Measurements from ENCODE around the gene BUB1. TPM values are rescaled to one million over a fixed set of nuclear protein-coding genes. Genes with fewer than 3 reads are reported as not detected.
"Not testable (repeated sequence)": the region's sequence is repeated elsewhere in the genome, so short reads cannot be mapped to it uniquely, and the experiment has no call there.

Gene BUB1
- total RNA-seq, 2 donors from 2014 or later = 0.27 to 0.49 TPM

DNA sequence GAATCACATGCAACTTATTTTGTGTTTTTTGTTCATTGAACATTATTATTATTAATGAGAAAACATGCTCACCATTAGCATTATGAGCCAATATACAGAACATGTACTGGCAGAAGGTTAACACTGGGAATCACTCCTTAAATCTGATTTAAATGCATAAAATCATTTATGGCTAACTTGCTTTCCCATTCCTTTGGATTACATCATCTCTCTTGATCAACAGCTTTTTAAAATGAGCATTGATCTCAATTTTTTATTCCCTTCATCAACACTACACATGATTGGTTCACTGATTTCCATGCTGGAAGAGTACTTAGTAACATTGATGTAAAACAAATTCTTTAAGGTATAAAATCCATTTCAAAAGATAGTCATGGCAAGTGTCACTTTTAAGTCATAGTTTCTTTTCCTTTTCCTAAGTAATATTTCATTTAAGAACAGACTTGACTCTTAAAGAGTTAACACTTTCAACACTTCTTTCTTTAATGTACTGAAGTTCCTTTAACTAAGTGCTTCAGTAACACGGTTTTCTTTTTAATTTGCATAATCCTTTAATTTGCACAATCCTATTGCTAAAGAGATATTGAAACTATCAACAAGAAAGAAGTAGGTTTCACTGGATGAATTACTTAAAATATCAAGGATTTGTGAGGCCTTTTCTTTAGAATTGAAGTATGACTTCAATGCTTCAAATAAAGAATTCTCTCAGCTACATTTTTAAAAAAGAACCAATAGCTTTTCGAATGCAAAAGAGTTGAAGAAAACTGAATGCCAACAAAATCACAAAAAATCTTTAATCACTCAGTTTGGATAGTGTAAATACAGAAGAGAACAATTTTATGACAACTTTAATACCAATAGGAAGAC lies 24.9 kb upstream of the BUB1 start:
- no peak for DNase-seq (ENCODE audit: low spot score)
- Histone ChIP-seq H3K36me3 (no peaks in the 10 kb centered on the region), H3K4me1 (ENCODE audit: control insufficient read depth in 1 of 2, low read depth in 2 of 2) (no peaks in the 10 kb centered on the region), H3K9me3 (no peaks in the 10 kb centered on the region), H3K27me3 (replicated peaks; ENCODE audit: insufficient read depth) (no peaks in the 10 kb centered on the region), H3K4me3 (no peak overlapping the region), H3K27ac (no peak overlapping the region)
- TF ChIP-seq, protein P1, sequence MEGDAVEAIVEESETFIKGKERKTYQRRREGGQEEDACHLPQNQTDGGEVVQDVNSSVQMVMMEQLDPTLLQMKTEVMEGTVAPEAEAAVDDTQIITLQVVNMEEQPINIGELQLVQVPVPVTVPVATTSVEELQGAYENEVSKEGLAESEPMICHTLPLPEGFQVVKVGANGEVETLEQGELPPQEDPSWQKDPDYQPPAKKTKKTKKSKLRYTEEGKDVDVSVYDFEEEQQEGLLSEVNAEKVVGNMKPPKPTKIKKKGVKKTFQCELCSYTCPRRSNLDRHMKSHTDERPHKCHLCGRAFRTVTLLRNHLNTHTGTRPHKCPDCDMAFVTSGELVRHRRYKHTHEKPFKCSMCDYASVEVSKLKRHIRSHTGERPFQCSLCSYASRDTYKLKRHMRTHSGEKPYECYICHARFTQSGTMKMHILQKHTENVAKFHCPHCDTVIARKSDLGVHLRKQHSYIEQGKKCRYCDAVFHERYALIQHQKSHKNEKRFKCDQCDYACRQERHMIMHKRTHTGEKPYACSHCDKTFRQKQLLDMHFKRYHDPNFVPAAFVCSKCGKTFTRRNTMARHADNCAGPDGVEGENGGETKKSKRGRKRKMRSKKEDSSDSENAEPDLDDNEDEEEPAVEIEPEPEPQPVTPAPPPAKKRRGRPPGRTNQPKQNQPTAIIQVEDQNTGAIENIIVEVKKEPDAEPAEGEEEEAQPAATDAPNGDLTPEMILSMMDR (IDR thresholded peaks at IDR 0.05) = no peak
- no peak for ATAC-seq (ENCODE audit: insufficient number of reproducible peaks, low FRiP score, low read depth)

DNA sequence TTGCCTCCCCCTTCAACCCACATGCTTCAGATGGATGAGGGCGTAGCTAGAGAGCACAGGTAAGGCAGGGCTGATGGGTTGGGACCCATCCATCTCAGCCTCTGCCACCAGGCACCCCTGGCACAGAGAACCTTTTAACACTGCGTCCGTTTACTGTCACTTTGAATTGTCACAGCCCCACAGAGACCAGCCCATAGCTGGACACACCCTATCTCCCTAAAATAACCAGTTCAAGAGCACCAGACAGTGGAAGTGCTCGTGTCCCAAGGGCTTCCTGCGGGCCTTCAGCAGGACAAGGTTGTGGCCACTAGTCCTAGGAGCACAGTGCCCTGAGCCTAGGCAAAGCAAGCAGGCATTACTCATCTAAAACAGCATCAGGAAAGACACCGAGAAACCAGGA lies 20.4 kb upstream of the BUB1 start:
- not testable (repeated sequence) for H3K9me3 ChIP-seq; DNase-seq (ENCODE audit: low spot score); H3K4me1 ChIP-seq (ENCODE audit: control insufficient read depth in 1 of 2, low read depth in 2 of 2); H3K27me3 ChIP-seq (replicated peaks; ENCODE audit: insufficient read depth); ATAC-seq (ENCODE audit: insufficient number of reproducible peaks, low FRiP score, low read depth); H3K4me3 ChIP-seq; H3K27ac ChIP-seq; H3K36me3 ChIP-seq

DNA sequence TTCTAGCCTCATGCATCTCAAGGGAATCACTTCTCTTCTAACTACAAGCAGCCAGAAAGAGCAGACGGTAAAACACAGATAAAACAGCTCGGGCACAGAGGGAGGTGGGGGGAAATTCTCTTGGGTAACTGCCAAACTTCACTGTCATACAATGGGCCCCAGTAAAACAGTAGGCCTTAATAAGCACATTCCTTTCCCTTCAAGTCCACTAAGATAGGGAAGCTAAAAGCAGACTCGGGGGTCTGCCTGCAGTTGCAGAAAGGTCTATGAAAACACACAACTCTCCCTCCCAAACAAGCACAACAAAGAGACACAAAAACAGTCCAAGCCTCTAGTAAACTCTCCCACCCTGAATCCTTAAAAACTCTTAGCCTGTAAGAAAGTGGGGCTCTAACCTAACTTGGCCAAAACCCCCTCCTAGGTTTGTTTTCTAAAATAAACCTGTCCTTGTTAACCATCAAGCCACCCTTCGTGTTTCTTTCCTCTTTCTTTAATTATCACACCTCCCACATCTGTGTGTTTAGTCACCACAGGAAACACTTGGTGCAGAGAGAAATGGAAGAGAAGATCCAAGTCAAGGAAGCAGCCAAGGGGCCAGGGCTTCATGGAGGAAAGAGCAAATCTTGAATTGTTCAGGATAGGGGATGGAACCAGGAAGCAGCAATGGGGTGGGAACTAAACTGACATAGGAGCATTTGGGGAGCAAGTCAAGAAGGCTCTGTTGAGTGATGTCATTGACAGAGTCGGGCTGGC lies 17.5 kb upstream of the BUB1 start:
- not testable (repeated sequence) for H3K27me3 ChIP-seq (replicated peaks; ENCODE audit: insufficient read depth); H3K4me1 ChIP-seq (ENCODE audit: control insufficient read depth in 1 of 2, low read depth in 2 of 2); H3K27ac ChIP-seq; H3K4me3 ChIP-seq; H3K36me3 ChIP-seq; H3K9me3 ChIP-seq; ATAC-seq (ENCODE audit: insufficient number of reproducible peaks, low FRiP score, low read depth); DNase-seq (ENCODE audit: low spot score)

DNA sequence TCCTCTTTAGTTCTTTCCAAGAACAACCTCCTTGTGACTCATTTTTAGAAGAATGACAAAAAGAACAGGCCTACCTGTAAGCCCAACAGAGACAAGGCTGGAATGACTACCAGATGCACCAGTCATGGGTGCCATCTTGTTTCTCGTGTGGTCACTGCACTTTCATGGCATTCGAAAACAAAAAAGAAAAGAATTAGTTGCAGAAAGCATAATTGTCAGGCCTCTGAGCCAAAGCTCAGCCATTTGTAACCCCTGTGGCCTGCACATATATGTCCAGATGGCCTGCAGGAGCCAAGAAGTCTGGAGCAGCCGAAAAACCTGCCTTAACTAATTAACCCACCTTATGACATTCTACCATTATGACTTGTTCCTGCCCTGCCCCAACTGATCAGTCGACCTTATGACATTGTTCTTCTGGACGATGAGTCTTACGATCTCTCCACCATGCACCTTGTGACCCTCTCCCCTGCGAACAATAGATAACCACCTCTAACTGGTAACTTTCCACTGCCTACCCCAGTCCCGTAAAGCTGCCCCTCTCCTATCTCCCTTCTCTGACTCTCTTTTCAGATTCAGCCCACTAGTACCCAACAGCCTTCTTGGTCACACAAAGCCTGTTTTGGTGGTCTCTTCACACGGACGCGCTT lies 13.9 kb upstream of the BUB1 start:
- ATAC-seq (ENCODE audit: insufficient number of reproducible peaks, low FRiP score, low read depth) = no peak
- no peak overlapping the region for H3K27ac ChIP-seq
- TF ChIP-seq, protein P1 (IDR thresholded peaks at IDR 0.05) = no peak
- no peak for DNase-seq (ENCODE audit: low spot score)
- H3K27me3 ChIP-seq (replicated peaks; ENCODE audit: insufficient read depth) = no peaks in the 10 kb centered on the region
- H3K9me3 ChIP-seq = no peaks in the 10 kb centered on the region
- no peaks in the 10 kb centered on the region for H3K36me3 ChIP-seq
- H3K4me1 ChIP-seq (ENCODE audit: control insufficient read depth in 1 of 2, low read depth in 2 of 2) = no peaks in the 10 kb centered on the region
- H3K4me3 ChIP-seq = no peak overlapping the region

DNA sequence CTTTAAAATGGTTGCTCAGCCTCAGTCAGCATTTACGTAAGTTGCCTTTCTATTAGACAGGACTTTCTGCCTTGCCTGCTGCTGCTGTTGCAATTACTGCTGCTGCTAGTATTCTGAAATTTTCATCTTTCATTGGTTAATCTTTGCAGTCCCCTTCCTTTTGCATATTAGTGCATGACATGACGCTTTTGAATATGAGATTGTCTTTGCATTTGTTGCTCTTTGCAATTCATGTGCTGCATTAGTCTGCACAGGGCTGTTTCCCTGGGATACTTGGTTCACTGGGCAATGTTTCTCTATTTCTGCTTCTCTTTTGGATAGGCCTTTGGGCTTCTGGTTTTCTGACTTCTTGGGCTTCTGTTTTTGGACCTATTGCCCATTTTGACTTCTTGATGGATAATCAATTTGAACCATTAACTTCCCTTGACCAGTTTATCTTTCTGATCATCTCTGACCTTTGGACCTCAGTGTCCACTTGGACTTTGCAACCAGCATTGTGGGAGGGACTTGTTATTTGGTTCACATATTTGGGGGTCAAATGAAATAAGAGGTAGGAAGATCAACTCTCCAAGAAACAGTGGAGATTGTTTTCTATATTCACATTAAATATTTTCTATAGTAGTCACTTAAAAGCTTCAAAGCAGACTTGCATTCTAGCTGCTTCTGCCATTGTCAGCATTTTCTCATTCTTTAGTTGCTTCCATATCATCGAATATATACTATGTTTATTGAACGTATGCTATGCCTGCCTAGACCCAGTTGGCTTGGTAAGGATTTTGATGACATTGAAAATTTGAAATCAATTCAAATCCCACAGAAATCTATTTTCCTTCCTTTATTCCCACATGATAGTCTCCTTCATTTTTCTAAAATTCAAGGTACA lies 12.5 kb upstream of the BUB1 start:
- no peak for ATAC-seq (ENCODE audit: insufficient number of reproducible peaks, low FRiP score, low read depth)
- no peak overlapping the region for H3K4me3 ChIP-seq
- DNase-seq (ENCODE audit: low spot score) = no peak
- no peaks in the 10 kb centered on the region for H3K36me3 ChIP-seq
- H3K27me3 ChIP-seq (replicated peaks; ENCODE audit: insufficient read depth) = no peaks in the 10 kb centered on the region
- H3K9me3 ChIP-seq = no peaks in the 10 kb centered on the region
- H3K4me1 ChIP-seq (ENCODE audit: control insufficient read depth in 1 of 2, low read depth in 2 of 2) = no peaks in the 10 kb centered on the region
- TF ChIP-seq, protein P1 (IDR thresholded peaks at IDR 0.05) = no peak
- H3K27ac ChIP-seq = no peak overlapping the region
